K562 (cell line): Measurements from ENCODE around the gene CNOT1.

Experiments used
- BCOR ChIP-seq: fragments of 450-650 bp; IDR thresholded peaks from 2 replicates; pipeline ENCODE4 v1.6.1; 2016
- CTBP1 ChIP-seq: fragments of 450-650 bp; IDR thresholded peaks from 2 replicates; pipeline ENCODE4 v1.6.1; 2016; ENCODE audit warnings: borderline replicate concordance
- FOXA1 ChIP-seq: fragments of 450-650 bp; IDR thresholded peaks from 2 replicates; pipeline ENCODE4 v1.6.1; 2016; ENCODE audit warnings: mild to moderate bottlenecking, borderline replicate concordance
- HOMEZ ChIP-seq: fragments of 250-450 bp; sonication (Bioruptor Pico); IDR thresholded peaks from 2 replicates; pipeline ENCODE4 v1.4.0; 2020; ENCODE audit warnings: mild to moderate bottlenecking, moderate library complexity
- NR4A1 ChIP-seq, 2 experiments: fragments of 250-450 bp in 1 of 2; fragments of 450-650 bp in 1 of 2; sonication (Bioruptor Pico) in 1 of 2; IDR thresholded peaks; 2 replicates each; pipeline versions ENCODE4 v1.4.0 to v1.6.1; 2016 to 2020; ENCODE audit warnings: mild to moderate bottlenecking in 2 of 2, missing compliant biosample characterization in 1 of 2, missing genetic modification characterization in 1 of 2, moderate library complexity in 1 of 2
- SMAD1 ChIP-seq: fragments of 150-350 bp; IDR thresholded peaks from 2 replicates; pipeline ENCODE4 v1.6.1; 2014; ENCODE audit warnings: low read length, low read depth; ENCODE audit not compliant: partially characterized antibody
- SREBF2 ChIP-seq: sonication (generic); formaldehyde crosslinking; IDR thresholded peaks from 2 replicates; pipeline ENCODE4 v1.4.0; 2020; ENCODE audit warnings: mild to moderate bottlenecking, missing genetic modification reagents
- ZNF24 ChIP-seq: fragments of 450-650 bp; IDR thresholded peaks from 2 replicates; pipeline ENCODE4 v1.6.1; 2016
- ZNF695 ChIP-seq: fragments of 450-650 bp; formaldehyde crosslinking; IDR thresholded peaks from 2 replicates; pipeline ENCODE4 v1.4.0; 2020; ENCODE audit warnings: mild to moderate bottlenecking, moderate library complexity
- TF ChIP-seq, protein P1 (sequence below): fragments of 250-450 bp; sonication (Bioruptor Pico); IDR thresholded peaks from 2 replicates; pipeline ENCODE4 v1.5.0; 2020; ENCODE audit warnings: mild to moderate bottlenecking, borderline replicate concordance
- TF ChIP-seq, protein P2 (sequence below): fragments of 250-450 bp; sonication (Bioruptor Pico); IDR thresholded peaks from 2 replicates; pipeline ENCODE4 v1.4.0; 2020; ENCODE audit warnings: mild to moderate bottlenecking, moderate library complexity
- TF ChIP-seq, protein P3 (sequence below): sonication (generic); formaldehyde crosslinking; IDR thresholded peaks from 2 replicates; pipeline ENCODE4 v1.8.1; 2023; ENCODE audit warnings: mild to moderate bottlenecking, missing genetic modification reagents

GRCh38 chr16:58502217-58502921 lies 127.3 kb downstream of the CNOT1 start:
- TF ChIP-seq, protein P1, sequence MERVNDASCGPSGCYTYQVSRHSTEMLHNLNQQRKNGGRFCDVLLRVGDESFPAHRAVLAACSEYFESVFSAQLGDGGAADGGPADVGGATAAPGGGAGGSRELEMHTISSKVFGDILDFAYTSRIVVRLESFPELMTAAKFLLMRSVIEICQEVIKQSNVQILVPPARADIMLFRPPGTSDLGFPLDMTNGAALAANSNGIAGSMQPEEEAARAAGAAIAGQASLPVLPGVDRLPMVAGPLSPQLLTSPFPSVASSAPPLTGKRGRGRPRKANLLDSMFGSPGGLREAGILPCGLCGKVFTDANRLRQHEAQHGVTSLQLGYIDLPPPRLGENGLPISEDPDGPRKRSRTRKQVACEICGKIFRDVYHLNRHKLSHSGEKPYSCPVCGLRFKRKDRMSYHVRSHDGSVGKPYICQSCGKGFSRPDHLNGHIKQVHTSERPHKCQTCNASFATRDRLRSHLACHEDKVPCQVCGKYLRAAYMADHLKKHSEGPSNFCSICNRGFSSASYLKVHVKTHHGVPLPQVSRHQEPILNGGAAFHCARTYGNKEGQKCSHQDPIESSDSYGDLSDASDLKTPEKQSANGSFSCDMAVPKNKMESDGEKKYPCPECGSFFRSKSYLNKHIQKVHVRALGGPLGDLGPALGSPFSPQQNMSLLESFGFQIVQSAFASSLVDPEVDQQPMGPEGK (CRISPR knock-in tag): no peak
- TF ChIP-seq SMAD1 (no peak), CTBP1 (no peak), NR4A1 (CRISPR knock-in tag; IDR thresholded peaks at IDR 0.05) (no peak), NR4A1 (tag; IDR thresholded peaks at IDR 0.05) (no peak), SREBF2 (CRISPR knock-in tag) (no peak), ZNF24 (no peak), BCOR (no peak), HOMEZ (CRISPR knock-in tag) (no peak), FOXA1 (no peak), ZNF695 (CRISPR knock-in tag) (no peak)
- TF ChIP-seq, protein P2, sequence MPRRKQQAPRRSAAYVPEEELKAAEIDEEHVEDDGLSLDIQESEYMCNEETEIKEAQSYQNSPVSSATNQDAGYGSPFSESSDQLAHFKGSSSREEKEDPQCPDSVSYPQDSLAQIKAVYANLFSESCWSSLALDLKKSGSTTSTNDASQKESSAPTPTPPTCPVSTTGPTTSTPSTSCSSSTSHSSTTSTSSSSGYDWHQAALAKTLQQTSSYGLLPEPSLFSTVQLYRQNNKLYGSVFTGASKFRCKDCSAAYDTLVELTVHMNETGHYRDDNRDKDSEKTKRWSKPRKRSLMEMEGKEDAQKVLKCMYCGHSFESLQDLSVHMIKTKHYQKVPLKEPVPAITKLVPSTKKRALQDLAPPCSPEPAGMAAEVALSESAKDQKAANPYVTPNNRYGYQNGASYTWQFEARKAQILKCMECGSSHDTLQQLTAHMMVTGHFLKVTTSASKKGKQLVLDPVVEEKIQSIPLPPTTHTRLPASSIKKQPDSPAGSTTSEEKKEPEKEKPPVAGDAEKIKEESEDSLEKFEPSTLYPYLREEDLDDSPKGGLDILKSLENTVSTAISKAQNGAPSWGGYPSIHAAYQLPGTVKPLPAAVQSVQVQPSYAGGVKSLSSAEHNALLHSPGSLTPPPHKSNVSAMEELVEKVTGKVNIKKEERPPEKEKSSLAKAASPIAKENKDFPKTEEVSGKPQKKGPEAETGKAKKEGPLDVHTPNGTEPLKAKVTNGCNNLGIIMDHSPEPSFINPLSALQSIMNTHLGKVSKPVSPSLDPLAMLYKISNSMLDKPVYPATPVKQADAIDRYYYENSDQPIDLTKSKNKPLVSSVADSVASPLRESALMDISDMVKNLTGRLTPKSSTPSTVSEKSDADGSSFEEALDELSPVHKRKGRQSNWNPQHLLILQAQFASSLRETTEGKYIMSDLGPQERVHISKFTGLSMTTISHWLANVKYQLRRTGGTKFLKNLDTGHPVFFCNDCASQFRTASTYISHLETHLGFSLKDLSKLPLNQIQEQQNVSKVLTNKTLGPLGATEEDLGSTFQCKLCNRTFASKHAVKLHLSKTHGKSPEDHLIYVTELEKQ (CRISPR knock-in tag): no peak
- TF ChIP-seq, protein P3, sequence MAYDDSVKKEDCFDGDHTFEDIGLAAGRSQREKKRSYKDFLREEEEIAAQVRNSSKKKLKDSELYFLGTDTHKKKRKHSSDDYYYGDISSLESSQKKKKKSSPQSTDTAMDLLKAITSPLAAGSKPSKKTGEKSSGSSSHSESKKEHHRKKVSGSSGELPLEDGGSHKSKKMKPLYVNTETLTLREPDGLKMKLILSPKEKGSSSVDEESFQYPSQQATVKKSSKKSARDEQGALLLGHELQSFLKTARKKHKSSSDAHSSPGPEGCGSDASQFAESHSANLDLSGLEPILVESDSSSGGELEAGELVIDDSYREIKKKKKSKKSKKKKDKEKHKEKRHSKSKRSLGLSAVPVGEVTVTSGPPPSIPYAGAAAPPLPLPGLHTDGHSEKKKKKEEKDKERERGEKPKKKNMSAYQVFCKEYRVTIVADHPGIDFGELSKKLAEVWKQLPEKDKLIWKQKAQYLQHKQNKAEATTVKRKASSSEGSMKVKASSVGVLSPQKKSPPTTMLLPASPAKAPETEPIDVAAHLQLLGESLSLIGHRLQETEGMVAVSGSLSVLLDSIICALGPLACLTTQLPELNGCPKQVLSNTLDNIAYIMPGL (CRISPR knock-in tag): no peak
